ENCODE measurements around the gene BARHL2.

Gene BARHL2

DNA sequence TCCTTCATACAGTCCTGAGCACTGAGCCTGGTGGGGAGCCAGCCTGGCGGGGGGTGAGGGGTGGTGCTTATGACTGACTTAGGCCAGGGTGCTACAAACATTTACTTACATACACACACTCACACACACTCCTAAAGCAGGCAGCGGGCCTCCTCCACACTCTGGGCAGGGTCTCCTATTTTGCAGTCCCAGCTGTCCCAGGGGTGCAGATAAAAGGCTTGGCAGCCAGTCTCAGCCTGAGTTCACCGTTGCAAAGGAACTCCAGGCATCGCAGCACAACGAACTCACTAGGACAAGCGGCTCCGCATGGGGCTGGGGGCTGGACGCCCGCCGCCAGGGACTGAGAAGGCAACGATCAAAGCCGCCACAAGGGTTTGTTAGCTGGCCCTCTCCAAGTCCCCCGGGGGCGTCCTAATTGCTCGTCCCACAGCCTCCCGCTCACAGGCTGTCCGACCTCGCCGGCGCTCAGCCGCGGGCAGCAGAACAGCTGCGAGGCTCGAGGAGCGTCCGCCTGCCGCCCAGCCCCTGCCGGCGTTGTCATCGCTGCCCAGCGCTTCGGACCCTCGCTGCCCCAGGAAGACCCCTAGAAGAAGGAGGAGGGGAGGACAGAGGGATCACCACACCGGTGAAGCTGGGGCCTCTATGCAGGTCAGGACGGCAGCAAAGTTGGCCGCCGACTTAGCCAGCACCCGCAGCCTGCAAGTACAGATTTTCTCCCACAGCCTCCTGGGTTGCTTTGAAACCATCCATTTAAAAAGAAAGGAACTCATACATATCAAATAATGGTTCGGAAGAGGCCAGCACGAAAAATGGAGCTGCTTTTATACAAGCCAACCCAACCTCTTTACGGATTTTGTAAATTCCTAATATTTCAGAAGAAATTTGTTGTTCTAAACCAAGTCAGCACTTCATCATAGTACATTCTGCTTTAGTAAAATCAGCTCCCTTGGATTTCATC lies 6.2 kb downstream of the BARHL2 start:
- DNase-seq: no peak

- DNase-seq: no peak
Observed at GRCh38 chr1:90709535-90709934, 7.6 kb downstream of the BARHL2 start.

GRCh38 chr1:90708826-90709225 lies 8.3 kb downstream of the BARHL2 start:
- DNase-seq: no peak

- no peak for DNase-seq
Observed at GRCh38 chr1:90708236-90708786, 8.8 kb downstream of the BARHL2 start.

- DNase-seq: no peak
Observed at GRCh38 chr1:90707363-90707710, 9.8 kb downstream of the BARHL2 start.

DNA sequence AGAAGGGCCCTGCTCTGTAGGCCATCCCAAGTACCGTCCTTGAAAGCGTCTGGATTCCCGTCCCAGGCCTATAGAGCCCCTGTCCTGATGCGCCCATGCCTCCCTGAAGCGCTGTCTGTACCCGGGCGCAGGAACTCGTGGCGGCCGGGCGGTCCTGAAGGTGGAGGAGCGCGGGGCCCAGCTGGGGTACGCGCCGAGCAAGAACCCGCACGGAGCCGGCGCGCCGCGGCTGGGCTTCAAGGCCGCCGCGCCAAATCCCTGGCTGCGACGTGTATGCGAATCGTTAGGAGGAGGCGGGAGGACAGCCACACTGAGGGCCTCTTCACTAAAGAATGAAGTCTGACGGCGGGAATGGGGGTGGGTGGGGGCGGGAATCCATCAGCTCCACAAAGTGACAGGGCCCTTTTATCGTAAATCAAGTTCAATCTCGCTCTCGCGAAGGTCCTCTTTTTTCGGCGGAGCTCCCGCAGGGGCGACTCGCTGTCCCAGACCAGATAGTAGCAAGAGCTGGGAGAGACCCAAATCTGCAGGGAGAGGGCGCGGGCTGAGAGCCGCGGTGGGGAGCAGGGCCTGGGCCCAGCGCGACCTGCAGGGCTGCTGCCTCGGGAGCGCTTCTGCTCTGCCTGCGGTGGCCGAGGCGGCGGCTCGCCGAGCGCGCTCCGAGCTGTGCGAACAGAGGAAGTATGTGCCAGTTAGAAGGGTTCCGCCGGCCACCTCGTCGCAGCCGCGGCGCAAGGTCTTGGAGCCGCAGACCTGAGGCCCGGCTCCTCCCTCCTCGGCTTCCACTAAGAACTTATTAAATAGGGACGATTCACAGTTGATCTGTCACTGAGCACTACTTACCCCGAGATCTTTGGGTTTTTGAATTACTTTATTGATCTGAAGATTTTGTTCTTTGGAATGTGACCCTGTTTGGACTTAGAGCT lies 10.4 kb downstream of the BARHL2 start:
- DNase-seq: no peak

DNA sequence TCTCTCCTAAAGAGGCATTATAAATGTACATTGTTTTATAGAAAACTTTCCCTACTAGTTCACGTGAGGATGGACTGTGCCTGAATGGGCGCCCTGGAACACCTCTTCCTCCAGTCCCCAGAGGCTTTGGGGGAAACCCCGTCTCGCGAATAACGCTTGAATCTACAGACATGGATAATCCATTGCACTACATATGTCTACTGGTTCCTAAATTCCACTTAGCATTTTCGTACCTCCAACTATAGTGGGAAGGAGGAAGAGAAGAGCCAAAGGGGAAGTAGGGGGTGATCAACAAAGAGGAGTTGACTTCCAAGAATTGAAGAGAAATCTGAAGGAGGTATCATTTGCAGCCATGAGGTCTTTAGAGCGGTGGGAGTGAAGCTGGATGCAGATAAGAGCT lies 11.1 kb downstream of the BARHL2 start:
- no peak for DNase-seq

DNA sequence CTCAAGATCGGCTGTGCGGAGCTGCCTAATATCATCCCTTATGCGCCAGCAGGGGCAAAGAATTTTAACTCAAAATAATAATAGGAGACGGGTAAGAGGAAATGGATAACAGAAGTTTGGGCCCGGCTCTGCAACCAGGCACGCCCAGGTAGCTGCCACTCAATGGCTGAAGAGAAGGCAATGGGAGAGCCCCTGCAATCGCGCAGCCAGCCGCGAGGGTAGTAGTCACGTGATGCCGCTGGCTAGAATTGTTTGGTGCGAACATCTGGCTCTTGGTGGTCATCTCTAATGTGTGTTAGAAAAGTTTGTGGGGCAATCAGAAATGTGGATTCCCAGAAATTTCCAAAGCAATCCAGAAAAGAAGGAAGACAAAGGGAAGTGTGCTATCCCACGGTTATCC lies 12.3 kb downstream of the BARHL2 start:
- no peak for DNase-seq

- no peak for DNase-seq
Observed at GRCh38 chr1:90694846-90695245, 22.3 kb downstream of the BARHL2 start.

GRCh38 chr1:90687747-90688146 lies 29.4 kb downstream of the BARHL2 start:
- DNase-seq: no peak

- no peak for DNase-seq
Observed at GRCh38 chr1:90675161-90675847, 41.8 kb downstream of the BARHL2 start.

DNA sequence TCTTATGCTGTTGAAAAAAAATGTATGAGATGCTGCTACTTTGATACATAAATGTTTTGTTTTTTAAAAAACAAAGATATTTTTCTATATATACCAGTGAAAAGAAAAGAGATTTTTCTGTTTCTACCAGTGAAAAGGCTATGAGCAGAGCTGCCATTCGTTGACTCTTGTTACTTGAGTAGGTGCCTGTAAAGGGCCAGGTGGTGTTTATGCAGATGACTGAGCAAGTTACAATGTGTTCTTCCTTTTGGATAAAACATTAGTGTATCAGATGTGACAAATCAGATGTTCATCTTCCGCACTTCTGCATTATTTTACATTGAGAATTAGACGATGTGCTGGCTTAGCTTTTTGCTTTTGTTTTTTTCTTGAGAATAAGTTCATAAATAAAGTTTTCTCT lies 45.4 kb downstream of the BARHL2 start:
- DNase-seq: no peak

- no peak for DNase-seq
Observed at GRCh38 chr1:90671251-90671650, 45.9 kb downstream of the BARHL2 start.

Measured in amygdala (tissue), 56 donors.